GM23338 (cell line): ENCODE results near the gene FGGY. TPM values are rescaled to one million over a fixed set of nuclear protein-coding genes. Genes with fewer than 3 reads are reported as not detected.

Experiments
- ATAC-seq: fragments of 200-7000 bp; cut with Tn5 transposase; 3 replicates; pipeline ENCODE4 v1.9.1; 2020
- DNase-seq: peaks from one replicate; pipeline ENCODE4 v3.0.0-alpha.2; 2015; ENCODE audit warnings: low spot score
- H2AFZ ChIP-seq: fragments of 200-600 bp; sonication (generic); 2 replicates; pipeline ENCODE4 v1.8.0; 2016; ENCODE audit warnings: antibody characterized with exemption, mild to moderate bottlenecking, moderate library complexity
- H3F3A ChIP-seq: fragments of 200-600 bp; sonication (generic); replicated peaks from 2 replicates; pipeline ENCODE4 v1.8.0; 2017; ENCODE audit warnings: antibody characterized with exemption, mixed run types, low read depth
- H3K27ac ChIP-seq: fragments of 200-600 bp; sonication (generic); 2 replicates; pipeline ENCODE4 v1.6.1; 2016; ENCODE audit warnings: low read depth
- H3K27me3 ChIP-seq: fragments of 200-600 bp; sonication (generic); 2 replicates; pipeline ENCODE4 v1.8.0; 2016; ENCODE audit warnings: mild to moderate bottlenecking, mixed run types, moderate library complexity; ENCODE audit not compliant: insufficient read depth
- H3K36me3 ChIP-seq: fragments of 200-600 bp; sonication (generic); 2 replicates; pipeline ENCODE4 v1.8.0; 2016; ENCODE audit warnings: mild to moderate bottlenecking; ENCODE audit not compliant: insufficient read depth
- H3K4me1 ChIP-seq: fragments of 200-600 bp; sonication (generic); 2 replicates; pipeline ENCODE4 v1.8.0; 2016; ENCODE audit warnings: mild to moderate bottlenecking, moderate library complexity; ENCODE audit not compliant: insufficient read depth
- H3K4me2 ChIP-seq: fragments of 200-600 bp; sonication (generic); 2 replicates; pipeline ENCODE4 v1.7.1; 2017; ENCODE audit warnings: mixed run types
- H3K4me3 ChIP-seq: fragments of 200-600 bp; sonication (generic); 2 replicates; pipeline ENCODE4 v1.6.1; 2016; ENCODE audit warnings: mixed run types
- H3K79me2 ChIP-seq: fragments of 200-600 bp; sonication (generic); replicated peaks from 2 replicates; pipeline ENCODE4 v1.8.0; 2017; ENCODE audit warnings: mild to moderate bottlenecking; ENCODE audit not compliant: insufficient read depth
- H3K9me2 ChIP-seq: fragments of 200-600 bp; sonication (generic); 2 replicates; pipeline ENCODE4 v1.8.0; 2017; ENCODE audit not compliant: insufficient read depth
- H4K20me1 ChIP-seq: fragments of 200-600 bp; sonication (generic); replicated peaks from 2 replicates; pipeline ENCODE4 v1.8.0; 2017; ENCODE audit warnings: mild to moderate bottlenecking; ENCODE audit not compliant: insufficient read depth
- H3K27ac Mint-ChIP-seq: 2 replicates; pipeline ENCODE4 v1.8.0; 2020; ENCODE audit warnings: inconsistent platforms, mild to moderate bottlenecking, moderate library complexity, mixed read lengths
- H3K27me3 Mint-ChIP-seq: 3 replicates; pipeline ENCODE4 v1.8.0; 2022; ENCODE audit warnings: low read depth, mild to moderate bottlenecking, moderate library complexity, mixed read lengths, inconsistent platforms; ENCODE audit not compliant: insufficient read depth, poor library complexity
- H3K36me3 Mint-ChIP-seq: 3 replicates; pipeline ENCODE4 v1.8.0; 2021; ENCODE audit warnings: low read depth, mild to moderate bottlenecking, inconsistent platforms, moderate library complexity, mixed read lengths
- H3K4me1 Mint-ChIP-seq: 3 replicates; pipeline ENCODE4 v1.8.0; 2020; ENCODE audit warnings: mild to moderate bottlenecking, inconsistent platforms, mixed read lengths
- H3K4me3 Mint-ChIP-seq: 3 replicates; pipeline ENCODE4 v1.8.0; 2021; ENCODE audit warnings: moderate library complexity, mild to moderate bottlenecking, inconsistent platforms, mixed read lengths
- H3K9me3 Mint-ChIP-seq: 3 replicates; pipeline ENCODE4 v1.8.0; 2020; ENCODE audit warnings: moderate library complexity, mild to moderate bottlenecking, inconsistent platforms, mixed read lengths
- CREB1 ChIP-seq: fragments of 250-450 bp; sonication (Bioruptor Pico); IDR thresholded peaks from 2 replicates; pipeline ENCODE4 v1.5.0; 2020; ENCODE audit warnings: low read depth, mild to moderate bottlenecking, moderate library complexity
- JUNB ChIP-seq: IDR thresholded peaks from one replicate; pipeline ENCODE4 v1.6.1; 2016; ENCODE audit warnings: antibody characterized with exemption; ENCODE audit not compliant: unreplicated experiment
- NANOG ChIP-seq: IDR thresholded peaks from 2 replicates; pipeline ENCODE4 v1.6.1; 2016; ENCODE audit warnings: antibody characterized with exemption, borderline replicate concordance
- POLR2AphosphoS5 ChIP-seq: IDR thresholded peaks from 2 replicates; pipeline ENCODE4 v1.6.1; 2016; ENCODE audit warnings: antibody characterized with exemption, low read depth
- ZNF331 ChIP-seq: fragments of 250-450 bp; sonication (Bioruptor Pico); IDR thresholded peaks from 2 replicates; pipeline ENCODE4 v1.5.0; 2020; ENCODE audit warnings: low read depth, mild to moderate bottlenecking, moderate library complexity
- polyA plus RNA-seq: library from polyadenylated mRNA; unstranded; fragments of >200 nt; fragmentation: Nextera tagmentation; extraction: Ambion mirVana; gene quantifications from 2 replicates; pipeline ENCODE4 v1.2.1, GENCODE V29; 2016
- total RNA-seq: library from RNA; depleted of rRNA; stranded (reverse); fragments of >200 nt; shearing (Covaris generic); gene quantifications from 2 replicates; pipeline ENCODE4 v1.2.3, GENCODE V29; 2014
- TF ChIP-seq, protein P1 (sequence below): IDR thresholded peaks from 2 replicates; pipeline ENCODE4 v1.6.1; 2016; ENCODE audit warnings: antibody characterized with exemption
- TF ChIP-seq, protein P2 (sequence below): fragments of 250-450 bp; sonication (Bioruptor Pico); IDR thresholded peaks from 2 replicates; pipeline ENCODE4 v1.5.0; 2020; ENCODE audit warnings: mild to moderate bottlenecking, moderate library complexity

FGGY gene
- total and polyA plus RNA-seq, 2 experiments from 2014 or later, result 10.9 to 21.4 TPM

DNA sequence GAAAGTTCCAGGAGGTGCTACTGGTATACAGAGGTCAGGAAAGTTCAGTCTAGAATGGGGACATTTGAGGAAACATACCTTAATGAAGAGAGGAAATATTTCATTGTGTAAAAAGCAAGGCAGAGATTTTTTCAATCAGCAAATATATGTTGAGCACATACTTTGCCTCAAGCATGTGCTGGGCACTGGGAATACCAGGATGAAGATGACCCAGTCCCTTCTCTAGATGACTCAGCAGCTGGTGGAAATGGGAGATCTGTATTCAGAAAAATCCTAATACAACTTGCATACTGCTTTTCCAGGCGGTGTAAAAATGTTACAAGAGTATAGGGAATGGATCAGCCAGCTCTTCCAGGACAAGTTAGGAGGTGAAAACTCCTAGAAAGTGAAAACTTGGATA, 229.3 kb downstream of the FGGY start:
- Histone ChIP-seq H3K9me2 (no peaks in the 10 kb centered on the region), H3K4me1 (peaks cover 5% of the 10 kb centered on the region; the same call in 1 of the 2 replicates), H2AFZ (no peak overlapping the region), H3K36me3 (no peaks in the 10 kb centered on the region), H3K27me3 (no peaks in the 10 kb centered on the region), H4K20me1 (no peaks in the 10 kb centered on the region), H3K4me2 (no peak overlapping the region), H3K4me3 (no peak overlapping the region), H3K79me2 (no peaks in the 10 kb centered on the region), H3F3A (no peaks in the 10 kb centered on the region), H3K27ac (no peak overlapping the region)
- TF ChIP-seq CREB1 (CRISPR knock-in tag) (no peak), POLR2AphosphoS5 (no peak), ZNF331 (no peak)
- TF ChIP-seq, protein P1, sequence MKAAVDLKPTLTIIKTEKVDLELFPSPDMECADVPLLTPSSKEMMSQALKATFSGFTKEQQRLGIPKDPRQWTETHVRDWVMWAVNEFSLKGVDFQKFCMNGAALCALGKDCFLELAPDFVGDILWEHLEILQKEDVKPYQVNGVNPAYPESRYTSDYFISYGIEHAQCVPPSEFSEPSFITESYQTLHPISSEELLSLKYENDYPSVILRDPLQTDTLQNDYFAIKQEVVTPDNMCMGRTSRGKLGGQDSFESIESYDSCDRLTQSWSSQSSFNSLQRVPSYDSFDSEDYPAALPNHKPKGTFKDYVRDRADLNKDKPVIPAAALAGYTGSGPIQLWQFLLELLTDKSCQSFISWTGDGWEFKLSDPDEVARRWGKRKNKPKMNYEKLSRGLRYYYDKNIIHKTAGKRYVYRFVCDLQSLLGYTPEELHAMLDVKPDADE, result no peak
- Mint-ChIP-seq H3K27me3 (no peaks in the 10 kb centered on the region), H3K4me1 (peaks cover 2% of the 10 kb centered on the region; the same call in 1 of the 3 replicates), H3K36me3 (no peaks in the 10 kb centered on the region), H3K4me3 (no peak overlapping the region), H3K27ac (no peak overlapping the region; the same call in 1 of the 2 replicates), H3K9me3 (no peaks in the 10 kb centered on the region)
- no peak for ATAC-seq
- no peak for DNase-seq

DNA sequence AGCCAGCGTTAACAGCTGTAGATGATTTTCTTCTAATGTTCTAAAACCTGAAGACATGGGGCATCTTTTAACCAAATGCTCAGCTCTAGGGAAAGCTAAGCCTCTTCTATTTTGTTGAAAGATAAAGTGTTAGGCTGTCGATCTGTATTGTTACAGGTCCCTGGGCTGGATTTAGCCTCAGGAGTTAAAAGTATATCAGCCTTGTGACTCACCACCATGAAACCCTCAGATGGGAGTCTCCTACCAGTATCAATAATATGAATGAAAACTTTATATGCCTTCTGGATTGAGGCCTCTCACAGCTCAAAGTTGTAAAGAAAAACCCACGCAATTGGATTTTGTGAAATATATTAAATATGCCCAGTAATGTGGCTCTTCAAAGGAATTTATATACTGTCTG, 231.6 kb downstream of the FGGY start:
- Histone ChIP-seq H3K9me2 (no peaks in the 10 kb centered on the region), H3K27me3 (no peaks in the 10 kb centered on the region), H2AFZ (no peak overlapping the region), H3K79me2 (no peaks in the 10 kb centered on the region), H3F3A (no peaks in the 10 kb centered on the region), H3K36me3 (no peaks in the 10 kb centered on the region), H3K4me3 (no peak overlapping the region), H3K4me1 (peaks cover 5% of the 10 kb centered on the region; the same call in 1 of the 2 replicates), H3K27ac (no peak overlapping the region), H4K20me1 (no peaks in the 10 kb centered on the region), H3K4me2 (no peak overlapping the region)
- Mint-ChIP-seq H3K27ac (no peak overlapping the region), H3K4me1 (peaks cover 2% of the 10 kb centered on the region; the same call in 1 of the 3 replicates), H3K36me3 (peaks cover 2% of the 10 kb centered on the region; the same call in 1 of the 3 replicates), H3K4me3 (no peak overlapping the region), H3K27me3 (no peaks in the 10 kb centered on the region), H3K9me3 (peaks cover 7% of the 10 kb centered on the region; the same call in 1 of the 3 replicates)
- ATAC-seq, result no peak
- TF ChIP-seq, protein P1, result no peak
- no peak for TF ChIP-seq POLR2AphosphoS5
- DNase-seq, result no peak

- no peaks in the 10 kb centered on the region for H4K20me1 ChIP-seq
- no peaks in the 10 kb centered on the region for H3K27me3 ChIP-seq
- no peaks in the 10 kb centered on the region for H3K27me3 Mint-ChIP-seq
- H3K4me2 ChIP-seq, result no peak overlapping the region
- peaks cover 8% of the 10 kb centered on the region; the same call in 1 of the 3 replicates for H3K9me3 Mint-ChIP-seq
- H3K79me2 ChIP-seq, result no peaks in the 10 kb centered on the region
- no peak overlapping the region for H3K27ac ChIP-seq
- H3K36me3 Mint-ChIP-seq, result peaks cover 2% of the 10 kb centered on the region; the same call in 1 of the 3 replicates
- no peak overlapping the region for H2AFZ ChIP-seq
- peaks cover 2% of the 10 kb centered on the region; the same call in 1 of the 3 replicates for H3K4me1 Mint-ChIP-seq
- H3F3A ChIP-seq, result no peaks in the 10 kb centered on the region
- ATAC-seq, result no peak
- DNase-seq, result no peak
- H3K4me3 ChIP-seq, result no peak overlapping the region
- no peak overlapping the region for H3K27ac Mint-ChIP-seq
- peaks cover 5% of the 10 kb centered on the region; the same call in 1 of the 2 replicates for H3K4me1 ChIP-seq
- H3K4me3 Mint-ChIP-seq, result no peak overlapping the region
- H3K36me3 ChIP-seq, result no peaks in the 10 kb centered on the region
- no peaks in the 10 kb centered on the region for H3K9me2 ChIP-seq
- TF ChIP-seq, protein P1, result no peak
- no peak for TF ChIP-seq JUNB
- TF ChIP-seq, protein P2, sequence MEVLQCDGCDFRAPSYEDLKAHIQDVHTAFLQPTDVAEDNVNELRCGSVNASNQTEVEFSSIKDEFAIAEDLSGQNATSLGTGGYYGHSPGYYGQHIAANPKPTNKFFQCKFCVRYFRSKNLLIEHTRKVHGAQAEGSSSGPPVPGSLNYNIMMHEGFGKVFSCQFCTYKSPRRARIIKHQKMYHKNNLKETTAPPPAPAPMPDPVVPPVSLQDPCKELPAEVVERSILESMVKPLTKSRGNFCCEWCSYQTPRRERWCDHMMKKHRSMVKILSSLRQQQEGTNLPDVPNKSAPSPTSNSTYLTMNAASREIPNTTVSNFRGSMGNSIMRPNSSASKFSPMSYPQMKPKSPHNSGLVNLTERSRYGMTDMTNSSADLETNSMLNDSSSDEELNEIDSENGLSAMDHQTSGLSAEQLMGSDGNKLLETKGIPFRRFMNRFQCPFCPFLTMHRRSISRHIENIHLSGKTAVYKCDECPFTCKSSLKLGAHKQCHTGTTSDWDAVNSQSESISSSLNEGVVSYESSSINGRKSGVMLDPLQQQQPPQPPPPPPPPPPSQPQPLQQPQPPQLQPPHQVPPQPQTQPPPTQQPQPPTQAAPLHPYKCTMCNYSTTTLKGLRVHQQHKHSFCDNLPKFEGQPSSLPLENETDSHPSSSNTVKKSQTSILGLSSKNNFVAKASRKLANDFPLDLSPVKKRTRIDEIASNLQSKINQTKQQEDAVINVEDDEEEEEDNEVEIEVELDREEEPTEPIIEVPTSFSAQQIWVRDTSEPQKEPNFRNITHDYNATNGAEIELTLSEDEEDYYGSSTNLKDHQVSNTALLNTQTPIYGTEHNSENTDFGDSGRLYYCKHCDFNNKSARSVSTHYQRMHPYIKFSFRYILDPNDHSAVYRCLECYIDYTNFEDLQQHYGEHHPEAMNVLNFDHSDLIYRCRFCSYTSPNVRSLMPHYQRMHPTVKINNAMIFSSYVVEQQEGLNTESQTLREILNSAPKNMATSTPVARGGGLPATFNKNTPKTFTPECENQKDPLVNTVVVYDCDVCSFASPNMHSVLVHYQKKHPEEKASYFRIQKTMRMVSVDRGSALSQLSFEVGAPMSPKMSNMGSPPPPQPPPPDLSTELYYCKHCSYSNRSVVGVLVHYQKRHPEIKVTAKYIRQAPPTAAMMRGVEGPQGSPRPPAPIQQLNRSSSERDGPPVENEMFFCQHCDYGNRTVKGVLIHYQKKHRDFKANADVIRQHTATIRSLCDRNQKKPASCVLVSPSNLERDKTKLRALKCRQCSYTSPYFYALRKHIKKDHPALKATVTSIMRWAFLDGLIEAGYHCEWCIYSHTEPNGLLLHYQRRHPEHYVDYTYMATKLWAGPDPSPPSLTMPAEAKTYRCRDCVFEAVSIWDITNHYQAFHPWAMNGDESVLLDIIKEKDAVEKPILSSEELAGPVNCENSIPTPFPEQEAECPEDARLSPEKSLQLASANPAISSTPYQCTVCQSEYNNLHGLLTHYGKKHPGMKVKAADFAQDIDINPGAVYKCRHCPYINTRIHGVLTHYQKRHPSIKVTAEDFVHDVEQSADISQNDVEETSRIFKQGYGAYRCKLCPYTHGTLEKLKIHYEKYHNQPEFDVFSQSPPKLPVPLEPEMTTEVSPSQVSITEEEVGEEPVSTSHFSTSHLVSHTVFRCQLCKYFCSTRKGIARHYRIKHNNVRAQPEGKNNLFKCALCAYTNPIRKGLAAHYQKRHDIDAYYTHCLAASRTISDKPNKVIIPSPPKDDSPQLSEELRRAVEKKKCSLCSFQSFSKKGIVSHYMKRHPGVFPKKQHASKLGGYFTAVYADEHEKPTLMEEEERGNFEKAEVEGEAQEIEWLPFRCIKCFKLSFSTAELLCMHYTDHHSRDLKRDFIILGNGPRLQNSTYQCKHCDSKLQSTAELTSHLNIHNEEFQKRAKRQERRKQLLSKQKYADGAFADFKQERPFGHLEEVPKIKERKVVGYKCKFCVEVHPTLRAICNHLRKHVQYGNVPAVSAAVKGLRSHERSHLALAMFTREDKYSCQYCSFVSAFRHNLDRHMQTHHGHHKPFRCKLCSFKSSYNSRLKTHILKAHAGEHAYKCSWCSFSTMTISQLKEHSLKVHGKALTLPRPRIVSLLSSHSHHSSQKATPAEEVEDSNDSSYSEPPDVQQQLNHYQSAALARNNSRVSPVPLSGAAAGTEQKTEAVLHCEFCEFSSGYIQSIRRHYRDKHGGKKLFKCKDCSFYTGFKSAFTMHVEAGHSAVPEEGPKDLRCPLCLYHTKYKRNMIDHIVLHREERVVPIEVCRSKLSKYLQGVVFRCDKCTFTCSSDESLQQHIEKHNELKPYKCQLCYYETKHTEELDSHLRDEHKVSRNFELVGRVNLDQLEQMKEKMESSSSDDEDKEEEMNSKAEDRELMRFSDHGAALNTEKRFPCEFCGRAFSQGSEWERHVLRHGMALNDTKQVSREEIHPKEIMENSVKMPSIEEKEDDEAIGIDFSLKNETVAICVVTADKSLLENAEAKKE (CRISPR knock-in tag), result no peak
- TF ChIP-seq NANOG, result no peak
These were observed 232.0 kb downstream of the FGGY start for GRCh38 chr1:59528900-59529299.
